Embryonic facial prominence (tissue), 1 donor: ENCODE data around the gene KDSR.

Source experiments
- DNase-seq: peaks from one replicate; pipeline ENCODE4 v3.0.0-alpha.2; 2016; ENCODE audit errors: extremely low spot score

Gene KDSR

GRCh38 chr18:63306819-63307550 is 60.0 kb downstream of the KDSR start:
- no peak for DNase-seq

GRCh38 chr18:63306249-63306648 is 60.8 kb downstream of the KDSR start:
- no peak for DNase-seq

GRCh38 chr18:63303547-63303946 is 63.5 kb downstream of the KDSR start:
- DNase-seq = no peak

- DNase-seq = no peak
Measured at GRCh38 chr18:63302636-63303405, 64.2 kb downstream of the KDSR start.

- DNase-seq = no peak
Measured at GRCh38 chr18:63302220-63302619, 64.8 kb downstream of the KDSR start.

GRCh38 chr18:63301434-63301833 is 65.6 kb downstream of the KDSR start:
- DNase-seq = no peak

GRCh38 chr18:63299837-63300745 is 66.9 kb downstream of the KDSR start:
- DNase-seq = no peak

- DNase-seq = no peak
Measured at GRCh38 chr18:63298400-63299365, 68.3 kb downstream of the KDSR start.

- no peak for DNase-seq
Measured at GRCh38 chr18:63297687-63298399, 69.2 kb downstream of the KDSR start.

- DNase-seq = no peak
Measured at GRCh38 chr18:63293935-63294334, 73.1 kb downstream of the KDSR start.

- DNase-seq = no peak
Measured at GRCh38 chr18:63292831-63293683, 73.9 kb downstream of the KDSR start.

- no peak for DNase-seq
Measured at GRCh38 chr18:63291278-63291677, 75.7 kb downstream of the KDSR start.

GRCh38 chr18:63290821-63291200 is 76.2 kb downstream of the KDSR start:
- DNase-seq = no peak

- DNase-seq = no peak
Measured at GRCh38 chr18:63290166-63290820, 76.7 kb downstream of the KDSR start.

- DNase-seq = no peak
Measured at GRCh38 chr18:63288311-63288710, 78.7 kb downstream of the KDSR start.

GRCh38 chr18:63287691-63288220 is 79.2 kb downstream of the KDSR start:
- no peak for DNase-seq

GRCh38 chr18:63286926-63287325 is 80.1 kb downstream of the KDSR start:
- no peak for DNase-seq

GRCh38 chr18:63284827-63285733 is 81.9 kb downstream of the KDSR start:
- DNase-seq = no peak
